Prostate gland (tissue), 2 donors: ENCODE measurements around the gene C9orf50. TPM values are rescaled to one million over a fixed set of nuclear protein-coding genes. Genes with fewer than 3 reads are reported as not detected.
"Not testable (repeated sequence)": the region's sequence is repeated elsewhere in the genome, so short reads cannot be mapped to it uniquely, and the experiment has no call there.

Experiments used
- DNase-seq: peaks from one replicate; pipeline ENCODE4 v3.0.0-alpha.2; 2019; ENCODE audit warnings: low spot score
- H3K27ac ChIP-seq, 2 donors: fragments of 200-600 bp; sonication (generic); 2 replicates each; pipeline ENCODE4 v1.5.1; 2017 to 2019
- H3K27me3 ChIP-seq: fragments of 200-600 bp; sonication (generic); replicated peaks from 2 replicates; pipeline ENCODE4 v1.5.1; 2019; ENCODE audit not compliant: insufficient read depth
- H3K36me3 ChIP-seq, 2 donors: fragments of 200-600 bp; sonication (generic); 1 replicate in 1 of 2; 2 replicates in 1 of 2; pipeline versions ENCODE4 v1.5.1 to v1.8.1; 2017 to 2019
- H3K4me1 ChIP-seq: fragments of 200-600 bp; sonication (generic); replicated peaks from 2 replicates; pipeline ENCODE4 v1.5.1; 2019
- H3K4me3 ChIP-seq, 2 donors: fragments of 200-600 bp; sonication (generic); 2 replicates each; pipeline ENCODE4 v1.5.1; 2017 to 2019
- H3K9me3 ChIP-seq: fragments of 200-600 bp; sonication (generic); 2 replicates; pipeline ENCODE4 v1.5.1; 2017
- CTCF ChIP-seq, 4 experiments: fragments of 200-600 bp in 2 of 4; fragments of 450-650 bp in 2 of 4; sonication (generic) in 2 of 4; IDR thresholded peaks; 1 replicate in 3 of 4; 2 replicates in 1 of 4; pipeline ENCODE4 v1.5.1; 2016 to 2019; ENCODE audit warnings: antibody characterized with exemption in 4 of 4, mild to moderate bottlenecking in 2 of 4, moderate library complexity in 2 of 4
- POLR2A ChIP-seq: fragments of 450-650 bp; IDR thresholded peaks from one replicate; pipeline ENCODE4 v1.6.1; 2016; ENCODE audit warnings: antibody characterized with exemption, mild to moderate bottlenecking
- POLR2AphosphoS5 ChIP-seq: sonication (generic); formaldehyde crosslinking; IDR thresholded peaks from one replicate; pipeline ENCODE4 v1.6.1; 2017; ENCODE audit warnings: antibody characterized with exemption
- WGBS: methylation state at CpG from one replicate; pipeline ENCODE4 v1.1.5; 2018; 5-methylcytosine and 5-hydroxymethylcytosine counted together
- intact Hi-C: fragments of 100-400 bp; cut with DNase I; formaldehyde crosslinking; loops from one replicate; pipeline ENCODE4 v1.14.2; 2022
- total RNA-seq, 2 donors: library from RNA; depleted of rRNA; stranded (reverse); fragments of >200 nt; gene quantifications; one replicate each; pipeline ENCODE4 v1.1.0, GENCODE V29; 2016

The C9orf50 gene
- total RNA-seq, 2 donors from 2014 or later = not detected

- no peaks in the 10 kb centered on the region for H3K36me3 ChIP-seq
- DNase-seq = no peak
- intact Hi-C loops = no loop called here
- H3K9me3 ChIP-seq = no peaks in the 10 kb centered on the region
- H3K4me3 ChIP-seq = peak overlapping the region; percentile 31 to 36
- peak overlapping the region; percentile 49 to 55 for H3K27ac ChIP-seq
- WGBS = 39% methylated on average over 11 of the region's 13 CpGs
- no peak for TF ChIP-seq POLR2A
- H3K4me1 ChIP-seq = no peaks in the 10 kb centered on the region
- H3K27me3 ChIP-seq = no peaks in the 10 kb centered on the region
These were observed 45.7 kb upstream of the C9orf50 start for GRCh38 chr9:129666575-129666974.

GRCh38 chr9:129665814-129666520 lies 45.1 kb upstream of the C9orf50 start:
- Histone ChIP-seq H3K27me3 (no peaks in the 10 kb centered on the region), H3K36me3 (no peaks in the 10 kb centered on the region), H3K4me3 (peak overlapping the region; percentile 31 to 36), H3K4me1 (no peaks in the 10 kb centered on the region), H3K9me3 (no peaks in the 10 kb centered on the region), H3K27ac (peak overlapping the region; percentile 49 to 55)
- no peak for TF ChIP-seq POLR2A
- TF ChIP-seq CTCF (IDR thresholded peaks at IDR 0.05) = no peak
- TF ChIP-seq POLR2AphosphoS5 = no peak
- intact Hi-C loops = no loop called here
- DNase-seq = no peak
- WGBS = 5% methylated on average over 77 of the region's 88 CpGs

- DNase-seq = no peak
- TF ChIP-seq CTCF (IDR thresholded peaks at IDR 0.05) = no peak
- no peak for TF ChIP-seq POLR2AphosphoS5
- no peak for TF ChIP-seq POLR2A
- H3K27me3 ChIP-seq = no peaks in the 10 kb centered on the region
- peak within 1 kb of the TSS; percentile 49 to 55 for H3K27ac ChIP-seq
- H3K36me3 ChIP-seq = no peaks in the 10 kb centered on the region
- no peaks in the 10 kb centered on the region for H3K9me3 ChIP-seq
- 1% methylated on average over 37 of the region's 37 CpGs for WGBS
- H3K4me3 ChIP-seq = peak within 1 kb of the TSS; percentile 31 to 36
- H3K4me1 ChIP-seq = no peaks in the 10 kb centered on the region
- intact Hi-C loops = no loop called here
These were observed 44.5 kb upstream of the C9orf50 start, which contains the start of gene PRRX2 for GRCh38 chr9:129665389-129665775. Gene PRRX2 (plus strand): TSS chr9:129665647. CDS start chr9:129665868, 221 bp downstream.

DNA sequence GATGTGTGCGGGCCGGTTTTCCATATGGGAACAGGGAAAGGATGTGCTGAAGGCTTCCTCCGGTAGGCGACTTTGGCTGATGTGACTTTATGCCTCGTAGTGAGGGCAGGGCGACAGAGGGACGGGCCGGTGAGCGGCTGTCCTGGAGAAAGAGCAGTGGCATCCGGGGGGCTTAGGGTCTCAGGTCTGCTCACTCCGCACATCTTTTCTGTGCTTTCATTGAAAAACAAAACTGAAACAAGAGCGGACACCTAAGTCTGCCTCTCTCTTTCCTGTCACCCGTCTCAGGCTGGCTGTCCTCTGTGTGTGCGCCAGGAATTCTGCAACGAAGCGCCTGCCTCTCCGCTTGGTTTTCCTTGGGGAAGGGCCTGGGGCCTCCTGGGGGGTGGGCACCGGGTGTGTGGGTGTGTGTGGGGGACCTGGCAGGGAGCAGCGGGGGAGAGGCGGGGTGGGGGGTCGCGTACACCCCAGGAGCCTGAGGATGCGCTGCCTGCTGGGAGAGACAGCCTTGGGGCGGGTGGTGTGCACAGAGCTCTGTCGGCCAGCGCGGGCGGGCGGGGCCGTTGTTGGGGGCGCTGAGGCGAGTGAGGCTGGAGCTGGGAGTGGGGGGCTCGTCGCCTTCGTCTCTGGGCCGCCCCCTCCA lies 44.0 kb upstream of the C9orf50 start:
- Histone ChIP-seq H3K36me3 (no peaks in the 10 kb centered on the region), H3K27me3 (no peaks in the 10 kb centered on the region), H3K4me1 (no peaks in the 10 kb centered on the region), H3K4me3 (peak overlapping the region; percentile 31 to 36), H3K27ac (peak overlapping the region in 1 of 2 donors; percentile 35), H3K9me3 (no peaks in the 10 kb centered on the region)
- intact Hi-C loops = no loop called here
- WGBS = 13% methylated on average over 36 of the region's 36 CpGs
- no peak for TF ChIP-seq POLR2A
- no peak for TF ChIP-seq CTCF (IDR thresholded peaks at IDR 0.05)
- TF ChIP-seq POLR2AphosphoS5 = no peak
- DNase-seq = no peak

GRCh38 chr9:129662239-129662638 lies 41.3 kb upstream of the C9orf50 start:
- intact Hi-C loops, H3K4me3 ChIP-seq, H3K9me3 ChIP-seq, H3K27ac ChIP-seq, DNase-seq, H3K27me3 ChIP-seq, H3K36me3 ChIP-seq, H3K4me1 ChIP-seq: not testable (repeated sequence)
- 83% methylated on average over 3 of the region's 3 CpGs for WGBS

DNA sequence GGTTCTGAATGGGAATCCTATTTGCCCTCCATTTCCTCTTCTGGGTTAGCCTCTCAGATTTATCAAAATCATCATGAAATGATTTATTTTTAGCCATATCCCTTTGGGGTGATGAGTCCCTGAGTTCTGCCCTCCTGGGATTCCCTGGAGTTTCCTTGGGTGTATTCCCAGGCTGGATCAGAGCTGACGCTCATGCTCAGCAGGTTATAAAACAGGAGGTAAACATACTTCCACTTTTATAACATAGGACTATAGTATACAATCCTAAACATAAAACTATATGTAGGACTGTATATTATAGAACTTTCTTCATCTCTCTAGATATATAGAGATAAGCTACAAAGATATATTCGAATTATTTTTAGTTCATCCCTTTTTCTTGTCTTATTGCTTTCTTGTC lies 40.1 kb upstream of the C9orf50 start:
- H3K4me3 ChIP-seq = no peak overlapping the region
- 76% methylated on average over 2 of the region's 2 CpGs for WGBS
- no peaks in the 10 kb centered on the region for H3K27me3 ChIP-seq
- no peak for TF ChIP-seq POLR2AphosphoS5
- TF ChIP-seq CTCF (IDR thresholded peaks at IDR 0.05) = no peak
- no peak for TF ChIP-seq POLR2A
- no peaks in the 10 kb centered on the region for H3K36me3 ChIP-seq
- H3K4me1 ChIP-seq = no peaks in the 10 kb centered on the region
- intact Hi-C loops = no loop called here
- H3K27ac ChIP-seq = no peak overlapping the region
- no peak for DNase-seq
- H3K9me3 ChIP-seq = no peaks in the 10 kb centered on the region
